ENCODE measurements around the gene TMEM184B.

Gene TMEM184B

DNA sequence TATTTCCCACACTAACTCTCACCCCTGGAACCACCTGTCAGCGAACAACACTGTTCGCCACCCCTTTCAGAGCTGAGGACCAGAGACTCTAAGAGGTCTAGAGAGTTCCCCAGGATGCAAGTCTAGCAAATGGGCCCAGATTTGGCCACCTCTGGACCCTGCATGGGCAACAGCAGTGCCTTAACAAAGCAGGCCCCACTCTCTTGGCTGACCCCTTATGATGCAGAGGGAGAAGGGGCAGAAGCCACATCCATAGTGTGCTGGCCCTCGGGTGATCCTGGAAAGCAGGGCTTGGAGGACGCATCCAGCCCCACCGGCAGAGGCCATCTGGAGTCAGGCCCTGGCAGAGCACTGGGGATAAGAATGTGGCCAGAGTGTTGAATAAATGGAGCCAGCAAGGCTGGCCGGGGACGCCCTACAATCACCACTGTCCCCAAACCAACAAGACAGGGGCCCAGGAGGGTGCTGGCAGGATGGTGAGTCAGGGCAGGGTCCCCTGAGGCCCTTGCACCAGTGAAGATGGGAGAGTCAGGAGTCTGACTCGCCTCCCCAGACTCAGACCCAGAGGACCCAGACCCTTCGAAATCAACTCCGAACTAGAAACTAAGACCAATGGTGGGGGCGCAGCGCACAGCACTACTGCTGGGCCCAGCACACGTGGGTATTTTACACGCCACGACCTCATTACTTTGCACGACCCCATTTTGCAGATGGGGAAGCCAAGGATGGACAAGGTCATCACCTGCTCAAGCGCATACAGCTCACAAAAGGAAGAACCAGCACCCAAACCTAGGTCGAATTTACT, 37.9 kb upstream of the TMEM184B start:
- H3K27ac ChIP-seq (ENCODE audit: low read depth, low read length): no peak overlapping the region
- H3K4me2 ChIP-seq (ENCODE audit: low read depth, low read length, poor library complexity, severe bottlenecking): no peak overlapping the region
- H3K9ac ChIP-seq (ENCODE audit: low read length): no peak overlapping the region
- no peak overlapping the region for H3K4me3 ChIP-seq (ENCODE audit: insufficient read depth, low read length, poor library complexity, severe bottlenecking)
- TF ChIP-seq EZH2phosphoT487 (conservative IDR thresholded peaks at IDR 0.05; ENCODE audit: low read length): no peak
- TF ChIP-seq, protein P1, sequence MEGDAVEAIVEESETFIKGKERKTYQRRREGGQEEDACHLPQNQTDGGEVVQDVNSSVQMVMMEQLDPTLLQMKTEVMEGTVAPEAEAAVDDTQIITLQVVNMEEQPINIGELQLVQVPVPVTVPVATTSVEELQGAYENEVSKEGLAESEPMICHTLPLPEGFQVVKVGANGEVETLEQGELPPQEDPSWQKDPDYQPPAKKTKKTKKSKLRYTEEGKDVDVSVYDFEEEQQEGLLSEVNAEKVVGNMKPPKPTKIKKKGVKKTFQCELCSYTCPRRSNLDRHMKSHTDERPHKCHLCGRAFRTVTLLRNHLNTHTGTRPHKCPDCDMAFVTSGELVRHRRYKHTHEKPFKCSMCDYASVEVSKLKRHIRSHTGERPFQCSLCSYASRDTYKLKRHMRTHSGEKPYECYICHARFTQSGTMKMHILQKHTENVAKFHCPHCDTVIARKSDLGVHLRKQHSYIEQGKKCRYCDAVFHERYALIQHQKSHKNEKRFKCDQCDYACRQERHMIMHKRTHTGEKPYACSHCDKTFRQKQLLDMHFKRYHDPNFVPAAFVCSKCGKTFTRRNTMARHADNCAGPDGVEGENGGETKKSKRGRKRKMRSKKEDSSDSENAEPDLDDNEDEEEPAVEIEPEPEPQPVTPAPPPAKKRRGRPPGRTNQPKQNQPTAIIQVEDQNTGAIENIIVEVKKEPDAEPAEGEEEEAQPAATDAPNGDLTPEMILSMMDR (IDR thresholded peaks at IDR 0.05; ENCODE audit: insufficient read depth, low read length, poor library complexity, severe bottlenecking): no peak
- no peaks in the 10 kb centered on the region for H3K79me2 ChIP-seq (ENCODE audit: insufficient read depth, low read length)
- no peaks in the 10 kb centered on the region for H3K9me3 ChIP-seq (ENCODE audit: insufficient read depth, low read length)
- no peaks in the 10 kb centered on the region for H3K27me3 ChIP-seq (ENCODE audit: low read length)
- no peaks in the 10 kb centered on the region for H3K9me2 ChIP-seq (replicated peaks; ENCODE audit: insufficient read depth, low read length)
- no peaks in the 10 kb centered on the region for H4K20me1 ChIP-seq (ENCODE audit: low read depth, low read length)
- H3K36me3 ChIP-seq (ENCODE audit: low read length): no peaks in the 10 kb centered on the region
- no peak overlapping the region for H2AFZ ChIP-seq (ENCODE audit: low read depth, low read length, severe bottlenecking)
- peaks cover 8% of the 10 kb centered on the region for H3F3A ChIP-seq (ENCODE audit: insufficient read depth)

DNA sequence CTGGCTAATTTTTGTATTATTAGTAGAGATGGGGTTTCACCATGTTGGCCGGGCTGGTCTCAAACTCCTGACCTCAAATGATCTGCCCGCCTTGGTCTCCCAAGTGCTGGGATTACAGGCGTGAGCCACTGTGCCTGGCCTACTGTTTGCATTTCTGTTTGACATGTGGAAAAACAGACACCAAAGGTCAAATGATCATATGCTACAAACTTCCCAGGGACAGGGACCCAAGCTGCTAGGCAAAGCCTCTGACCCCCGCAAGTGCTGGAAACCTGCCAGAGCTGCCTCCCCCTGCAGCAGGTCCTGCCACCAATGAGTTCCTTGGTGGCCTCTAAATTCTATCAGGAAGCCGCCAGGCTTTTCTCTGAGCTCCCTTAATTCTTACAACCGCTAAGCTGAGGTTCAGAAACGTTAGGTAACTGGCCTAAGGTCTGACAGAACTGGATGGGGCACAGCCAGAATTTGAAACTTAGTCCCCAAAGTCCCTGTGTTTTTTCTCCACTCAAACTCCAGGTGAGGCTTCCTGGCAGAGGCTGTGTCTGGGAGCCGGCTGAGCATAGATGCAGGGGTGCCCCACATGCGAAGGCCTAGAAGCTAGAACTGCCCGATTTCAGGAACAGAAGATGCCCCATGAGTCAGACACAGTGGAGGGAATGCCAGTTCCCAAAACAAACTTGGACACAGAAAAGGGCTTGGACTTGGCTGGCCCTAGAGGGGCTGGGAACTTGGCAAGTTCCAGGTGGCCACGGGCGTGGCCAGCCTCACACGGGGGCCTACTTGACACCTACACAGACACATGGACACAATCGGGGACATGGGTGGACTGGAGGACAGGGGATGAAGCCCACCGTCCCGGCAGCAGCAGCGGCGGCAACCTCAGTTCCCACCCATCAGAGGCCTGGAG, 37.1 kb upstream of the TMEM184B start:
- Histone ChIP-seq H3K4me2 (ENCODE audit: low read depth, low read length, poor library complexity, severe bottlenecking) (no peak overlapping the region), H3K9ac (ENCODE audit: low read length) (no peak overlapping the region)

DNA sequence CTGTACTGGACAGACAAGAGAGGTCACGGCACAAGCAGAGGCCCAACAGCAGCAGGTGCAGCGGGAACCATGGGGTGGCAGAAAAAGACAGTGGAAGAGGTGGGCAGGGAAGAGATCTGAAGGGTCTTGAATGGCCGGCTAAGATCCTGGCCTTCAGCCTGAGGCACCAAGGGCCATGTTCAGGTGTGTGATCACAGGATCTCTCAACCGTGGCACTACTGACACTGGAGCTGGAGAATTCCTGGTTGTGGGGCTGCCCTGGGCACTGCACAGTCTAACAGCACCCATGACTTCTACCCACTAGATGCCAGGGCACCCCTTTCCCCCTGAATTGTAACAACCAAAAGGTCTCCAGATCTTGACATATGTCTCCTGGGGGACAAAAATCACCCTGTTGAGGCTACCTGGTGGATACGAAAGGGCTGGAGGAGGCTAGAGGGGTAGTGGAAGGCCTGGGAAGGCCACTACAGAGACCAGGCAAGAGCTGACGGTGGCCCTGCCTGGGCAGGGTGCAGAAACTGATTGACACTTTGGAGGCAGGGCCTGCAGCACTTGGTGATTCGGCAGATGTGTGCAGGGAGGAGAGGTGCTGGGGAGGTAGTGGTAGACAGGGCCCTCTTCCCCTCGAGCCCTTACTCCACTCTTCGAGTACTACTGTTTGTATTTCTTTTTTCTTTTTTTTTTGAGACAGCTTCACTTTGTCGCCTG, 36.1 kb upstream of the TMEM184B start:
- Histone ChIP-seq H3K27ac (ENCODE audit: low read depth, low read length) (no peak overlapping the region), H3K27me3 (ENCODE audit: low read length) (no peaks in the 10 kb centered on the region), H3K4me2 (ENCODE audit: low read depth, low read length, poor library complexity, severe bottlenecking) (no peak overlapping the region), H2AFZ (ENCODE audit: low read depth, low read length, severe bottlenecking) (no peak overlapping the region), H4K20me1 (ENCODE audit: low read depth, low read length) (no peaks in the 10 kb centered on the region), H3K9ac (ENCODE audit: low read length) (no peak overlapping the region), H3K4me3 (ENCODE audit: insufficient read depth, low read length, poor library complexity, severe bottlenecking) (no peak overlapping the region), H3K9me2 (replicated peaks; ENCODE audit: insufficient read depth, low read length) (no peaks in the 10 kb centered on the region), H3K9me3 (ENCODE audit: insufficient read depth, low read length) (no peaks in the 10 kb centered on the region), H3F3A (ENCODE audit: insufficient read depth) (peaks cover 6% of the 10 kb centered on the region; the same call in 1 of the 2 replicates), H3K79me2 (ENCODE audit: insufficient read depth, low read length) (peaks cover 11% of the 10 kb centered on the region), H3K36me3 (ENCODE audit: low read length) (no peaks in the 10 kb centered on the region)
- no peak for TF ChIP-seq EZH2phosphoT487 (conservative IDR thresholded peaks at IDR 0.05; ENCODE audit: low read length)
- TF ChIP-seq, protein P1 (IDR thresholded peaks at IDR 0.05; ENCODE audit: insufficient read depth, low read length, poor library complexity, severe bottlenecking): no peak

More for the DNA sequence above, 37.1 kb upstream of the TMEM184B start:
- Histone ChIP-seq H3K36me3 (ENCODE audit: low read length) (no peaks in the 10 kb centered on the region), H4K20me1 (ENCODE audit: low read depth, low read length) (no peaks in the 10 kb centered on the region), H3K27me3 (ENCODE audit: low read length) (no peaks in the 10 kb centered on the region), H3K4me3 (ENCODE audit: insufficient read depth, low read length, poor library complexity, severe bottlenecking) (no peak overlapping the region), H3K27ac (ENCODE audit: low read depth, low read length) (no peak overlapping the region), H2AFZ (ENCODE audit: low read depth, low read length, severe bottlenecking) (no peak overlapping the region), H3K9me2 (replicated peaks; ENCODE audit: insufficient read depth, low read length) (no peaks in the 10 kb centered on the region), H3K79me2 (ENCODE audit: insufficient read depth, low read length) (peaks cover 6% of the 10 kb centered on the region; the same call in 1 of the 2 replicates), H3K9me3 (ENCODE audit: insufficient read depth, low read length) (no peaks in the 10 kb centered on the region), H3F3A (ENCODE audit: insufficient read depth) (peaks cover 6% of the 10 kb centered on the region; the same call in 1 of the 2 replicates)
- TF ChIP-seq EZH2phosphoT487 (conservative IDR thresholded peaks at IDR 0.05; ENCODE audit: low read length): no peak
- TF ChIP-seq, protein P1 (IDR thresholded peaks at IDR 0.05; ENCODE audit: insufficient read depth, low read length, poor library complexity, severe bottlenecking): no peak

Data from SU-DHL-6 (cell line).